ENCODE results near the gene FYB1.

GRCh38 chr5:39158127-39158593, 61.2 kb downstream of the FYB1 start:
- TF ChIP-seq CTCF (IDR thresholded peaks at IDR 0.05) (no peak), POLR2A (IDR thresholded peaks at IDR 0.05) (no peak)
